Measurements from ENCODE around the gene ATAD3A.
A peak's percentile ranks its signal among the peaks of the same experiment; 100 is the strongest.

The ATAD3A gene

GRCh38 chr1:1558591-1558990 is 46.6 kb downstream of the ATAD3A start:
- no peak for DNase-seq

DNA sequence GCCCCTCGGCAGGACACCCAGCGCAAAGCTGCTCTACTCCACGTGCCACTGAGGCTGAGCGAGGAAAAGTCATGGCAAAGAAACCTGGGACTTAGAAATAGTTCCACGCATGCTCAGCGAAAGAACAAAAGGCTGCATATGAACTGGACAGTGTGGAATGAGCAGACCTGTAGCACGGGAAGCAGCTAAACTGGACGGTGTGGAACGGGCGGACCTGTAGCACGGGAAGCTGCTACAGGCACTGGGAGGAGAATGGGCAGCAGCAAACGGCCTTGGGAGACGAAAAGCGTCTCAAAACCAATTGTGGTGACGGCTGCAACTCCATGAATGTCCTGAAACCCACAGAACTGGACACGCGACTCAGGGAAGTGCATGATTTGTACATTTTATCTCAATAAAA is 47.1 kb downstream of the ATAD3A start:
- DNase-seq: no peak

DNA sequence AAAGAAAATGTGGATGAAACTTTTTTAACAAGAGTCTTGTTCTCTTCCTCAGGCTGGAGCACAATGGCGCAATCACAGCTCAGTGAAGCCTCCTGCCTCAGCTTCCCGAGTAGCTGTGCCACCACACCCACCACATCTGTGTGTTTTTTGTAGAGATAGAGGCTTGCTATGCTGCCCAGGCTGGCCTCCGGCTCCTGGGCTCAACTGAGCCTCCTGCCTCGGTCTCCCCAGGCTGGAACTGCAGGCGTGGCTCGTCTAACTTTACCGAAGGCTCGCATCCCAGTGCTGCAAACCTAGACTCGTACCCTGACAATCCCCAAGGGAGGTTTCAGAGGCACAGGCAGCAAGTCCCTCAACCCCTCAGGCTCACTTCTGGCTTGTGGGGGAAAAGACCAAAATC is 48.2 kb downstream of the ATAD3A start:
- DNase-seq: no peak

DNA sequence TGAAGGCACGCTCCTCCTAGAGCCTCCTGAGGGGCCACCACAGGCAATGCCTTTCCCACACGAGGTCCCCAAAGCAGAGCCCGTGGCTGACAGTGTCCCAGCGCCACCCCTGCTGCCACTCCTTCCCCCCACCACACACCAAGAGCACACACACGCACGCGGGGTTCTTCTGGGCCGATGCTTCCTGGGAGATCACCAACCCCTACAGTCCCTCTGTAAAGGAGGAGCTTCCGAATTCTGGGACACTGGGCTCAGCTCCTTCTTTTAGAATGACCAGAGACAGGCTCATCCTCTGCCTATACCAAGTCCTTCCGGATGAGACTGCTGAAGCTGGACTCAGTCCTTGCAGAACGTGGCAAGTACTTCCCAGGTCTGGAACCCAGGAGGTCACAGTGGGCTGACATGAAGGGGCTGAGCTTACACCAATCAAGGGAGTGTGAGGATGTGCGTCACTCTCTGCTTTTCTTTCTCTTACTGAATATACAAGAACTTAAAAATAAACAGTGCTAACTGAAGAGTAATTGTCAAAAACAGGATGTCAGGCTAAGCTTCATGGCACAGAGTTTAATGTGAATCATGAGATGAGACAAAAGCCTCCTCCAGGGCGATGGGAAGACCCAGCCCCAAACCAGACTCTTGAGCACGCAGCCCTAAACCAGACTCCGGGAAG is 50.0 kb downstream of the ATAD3A start:
- DNase-seq: no peak

GRCh38 chr1:1562556-1563195 is 50.7 kb downstream of the ATAD3A start:
- DNase-seq: no peak

DNA sequence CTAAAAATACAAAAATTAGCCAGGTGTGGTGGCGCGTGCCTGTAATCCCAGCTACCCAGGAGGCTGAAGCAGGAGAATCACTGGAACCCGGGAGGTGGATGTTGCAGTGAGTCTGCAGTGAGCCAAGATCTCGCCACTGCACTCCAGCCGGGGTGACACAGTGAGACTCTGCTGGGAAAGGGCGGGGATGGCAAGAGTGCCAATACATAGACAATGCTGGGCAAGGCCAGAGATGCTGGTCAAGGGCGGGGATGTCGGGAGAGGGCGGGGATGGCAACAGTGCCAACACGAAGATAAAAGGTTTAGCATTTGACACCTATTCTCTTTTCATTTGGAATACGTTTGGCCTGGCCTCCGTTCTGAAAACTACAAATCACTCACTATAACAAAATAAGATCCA is 51.7 kb downstream of the ATAD3A start:
- DNase-seq: no peak

DNA sequence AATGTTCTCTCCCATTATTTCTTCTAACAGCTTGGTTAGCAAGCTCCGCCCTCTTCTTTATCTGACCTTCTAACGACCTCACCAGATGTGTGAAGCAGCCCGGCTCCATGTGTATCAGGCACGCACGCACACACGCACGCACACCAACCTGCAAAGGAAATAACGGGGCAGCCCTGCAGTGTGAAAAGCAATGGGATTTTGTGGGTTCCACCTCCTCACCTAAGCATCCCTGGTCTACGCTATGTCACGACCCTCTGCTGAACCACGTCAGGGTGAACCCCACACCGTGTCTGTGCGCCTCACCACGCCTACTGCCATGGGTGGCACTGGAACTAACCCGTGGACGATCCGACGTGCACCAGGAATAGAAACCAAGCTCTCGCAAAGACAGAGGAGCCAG is 52.3 kb downstream of the ATAD3A start:
- DNase-seq: peak; percentile 51

GRCh38 chr1:1565340-1565739 is 53.4 kb downstream of the ATAD3A start:
- no peak for DNase-seq

GRCh38 chr1:1567152-1567875 is 55.4 kb downstream of the ATAD3A start:
- DNase-seq: no peak

- no peak for DNase-seq
These were observed 55.9 kb downstream of the ATAD3A start for GRCh38 chr1:1567891-1568291.

DNA sequence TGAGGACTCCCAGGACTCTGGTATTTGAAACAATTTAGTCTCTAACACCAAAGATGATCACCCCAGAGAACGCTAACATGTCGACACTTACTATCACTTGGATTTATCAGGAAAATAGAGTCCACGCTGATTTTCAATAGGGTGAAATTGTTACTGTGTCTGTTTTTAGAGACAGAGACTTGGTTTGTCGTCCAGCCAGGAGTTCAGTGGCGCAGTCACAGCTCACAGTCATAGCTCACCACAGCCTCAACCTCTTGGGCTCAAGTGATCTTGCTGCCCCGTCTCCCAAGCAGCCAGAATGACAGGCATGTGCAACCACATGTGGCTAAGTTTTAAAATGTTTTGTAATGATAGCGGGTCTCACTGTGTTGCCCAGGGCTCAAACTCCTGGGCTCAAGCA is 57.4 kb downstream of the ATAD3A start:
- no peak for DNase-seq

GRCh38 chr1:1573843-1574720 is 62.1 kb downstream of the ATAD3A start:
- DNase-seq: peak; percentile 74

DNA sequence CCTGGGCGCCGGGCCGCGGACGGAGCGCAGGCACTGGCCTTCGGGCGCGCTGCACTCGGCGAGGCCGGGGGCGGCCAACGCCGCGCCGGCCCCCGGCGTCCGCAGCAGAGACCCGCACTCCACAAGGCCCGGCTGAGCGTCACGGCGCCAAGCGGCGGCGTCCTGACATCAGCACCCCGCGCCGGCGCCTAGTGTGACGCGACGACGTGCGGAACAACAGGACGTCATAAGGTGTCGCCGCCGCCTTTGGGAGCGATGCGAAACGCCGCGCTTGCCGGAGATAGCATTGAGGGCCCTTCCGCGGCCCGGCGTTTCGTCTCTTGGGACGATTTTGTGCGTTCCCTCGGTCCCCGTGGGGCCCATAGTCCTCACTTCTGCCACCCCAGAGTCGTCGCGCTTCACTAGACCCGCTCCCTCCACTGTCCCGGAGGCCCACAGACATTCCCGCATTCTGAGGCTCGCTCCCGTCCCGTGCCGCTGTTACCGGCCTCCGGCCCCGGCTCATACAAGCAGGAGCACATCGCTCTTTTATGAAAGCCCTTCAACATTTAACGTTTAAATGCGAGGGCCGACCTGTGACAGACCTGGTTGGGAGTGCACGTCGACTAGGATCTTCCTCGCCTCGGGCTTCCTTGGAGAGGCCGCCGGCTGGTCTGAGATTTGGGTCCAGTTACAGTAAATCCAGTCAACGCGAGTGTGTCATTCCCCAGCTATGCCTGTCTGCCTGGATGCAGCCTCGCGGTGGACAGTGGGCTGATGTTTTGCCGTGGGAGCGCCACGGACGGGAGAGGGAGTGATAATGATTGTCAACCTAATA is 63.0 kb downstream of the ATAD3A start, which contains the start of gene SSU72:
Gene SSU72 (minus strand): TSS at position 143 of the 817 bp plus-strand sequence. CDS start 306 bp downstream, outside the sequence.
- DNase-seq: peak; percentile 92

GRCh38 chr1:1577367-1578011 is 65.5 kb downstream of the ATAD3A start:
- DNase-seq: no peak

DNA sequence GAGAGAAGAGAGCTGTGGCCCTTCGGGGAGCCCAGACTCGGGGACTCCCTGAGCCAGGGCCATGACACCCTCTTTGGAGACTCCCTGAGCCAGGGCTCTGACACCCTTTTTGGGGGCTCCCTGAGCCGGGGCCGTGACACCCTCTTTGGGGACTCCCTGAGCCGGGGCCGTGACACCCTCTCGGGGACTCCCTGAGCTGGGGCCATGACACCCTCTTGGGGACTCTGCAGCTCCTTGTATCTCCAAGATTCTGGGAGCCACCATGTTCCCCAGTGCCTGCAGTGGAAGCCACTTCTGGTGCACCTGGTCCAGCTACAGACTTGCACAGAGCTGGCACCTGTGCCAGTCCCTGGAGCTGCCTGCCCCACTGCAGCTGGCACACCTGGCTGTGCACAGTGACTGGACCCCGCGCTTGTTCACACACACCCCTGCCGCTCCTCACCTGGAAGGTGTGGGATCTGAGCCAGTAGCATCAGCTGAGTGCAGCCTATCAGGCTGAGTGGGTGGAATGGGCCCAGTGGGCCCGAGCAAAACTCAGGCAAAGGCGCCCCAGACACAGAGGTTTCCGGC is 66.5 kb downstream of the ATAD3A start:
- DNase-seq: no peak

- DNase-seq: no peak
These were observed 70.8 kb downstream of the ATAD3A start for GRCh38 chr1:1582585-1583346.

GRCh38 chr1:1583347-1584010 is 71.5 kb downstream of the ATAD3A start:
- no peak for DNase-seq

All from hematopoietic multipotent progenitor cell treated with erythropoietin and hydrocortisone succinate and interleukin-3 and kit ligand, for 8 days (in vitro differentiated cells).